HG02973 (cell line): Measurements from ENCODE around the gene GRK6.

Source experiments
- ATAC-seq: cut with Tn5 transposase; IDR thresholded peaks from one replicate; pipeline ENCODE4 v1.9.1; 2021; ENCODE audit warnings: moderate library complexity; ENCODE audit not compliant: unreplicated experiment

GRK6 gene

GRCh38 chr5:177439518-177440053 lies 13.1 kb downstream of the GRK6 start:
- no peak for ATAC-seq

- no peak for ATAC-seq
These were observed 13.9 kb downstream of the GRK6 start for GRCh38 chr5:177440211-177440989.

GRCh38 chr5:177440990-177441780 lies 14.7 kb downstream of the GRK6 start:
- ATAC-seq, result no peak

GRCh38 chr5:177442066-177442826 lies 15.8 kb downstream of the GRK6 start:
- ATAC-seq, result no peak

GRCh38 chr5:177443144-177443983 lies 16.9 kb downstream of the GRK6 start:
- ATAC-seq, result no peak

- ATAC-seq, result no peak
These were observed 17.9 kb downstream of the GRK6 start for GRCh38 chr5:177444106-177445051.

- no peak for ATAC-seq
These were observed 18.8 kb downstream of the GRK6 start for GRCh38 chr5:177445052-177445916.

- no peak for ATAC-seq
These were observed 19.4 kb downstream of the GRK6 start for GRCh38 chr5:177445917-177446199.

GRCh38 chr5:177446200-177447065 lies 20.0 kb downstream of the GRK6 start, which contains the start of gene PRR7:
Gene PRR7, plus strand, starts transcription at chr5:177446814. Its CDS starts 8,254 bp downstream, at chr5:177455068.
- ATAC-seq, result no peak

GRCh38 chr5:177447066-177447610 lies 20.7 kb downstream of the GRK6 start:
- ATAC-seq, result no peak

- ATAC-seq, result no peak
These were observed 21.3 kb downstream of the GRK6 start for GRCh38 chr5:177447611-177448243.

- no peak for ATAC-seq
These were observed 21.9 kb downstream of the GRK6 start for GRCh38 chr5:177448244-177448950.

GRCh38 chr5:177449140-177450061 lies 22.9 kb downstream of the GRK6 start:
- no peak for ATAC-seq

- no peak for ATAC-seq
These were observed 24.4 kb downstream of the GRK6 start for GRCh38 chr5:177450667-177451424.
